HCT116 (cell line): ENCODE results near the gene MGAM2. TPM values are rescaled to one million over a fixed set of nuclear protein-coding genes. Genes with fewer than 3 reads are reported as not detected.

Experiments used
- ATAC-seq: fragments of 200-7000 bp; cut with Tn5 transposase; 2 replicates; pipeline ENCODE4 v1.9.1; 2020; ENCODE audit warnings: mild to moderate bottlenecking, moderate library complexity
- BruUV-seq: library from RNA; stranded (reverse); fragments of 400-500 nt; replicated peaks from 2 replicates; lab custom pipeline; 2021; lab: Mats Ljungman, UMichigan
- CTCF ChIA-PET: fragments of 300-600 bp; sonication (Branson Sonifier 250); formaldehyde crosslinking; loops from one replicate; lab custom pipeline; 2021; ENCODE audit warnings: antibody characterized with exemption; lab: Charles Lee
- POLR2A ChIA-PET: fragments of 300-600, 350-600 bp; sonication (Branson Sonifier 250); formaldehyde crosslinking; loops from one replicate; lab custom pipeline; 2021; ENCODE audit warnings: antibody characterized with exemption; lab: Charles Lee
- RAD21 ChIA-PET, 2 experiments: fragments of 300-600 bp; sonication (Branson Sonifier 250); formaldehyde crosslinking; loops; one replicate each; lab custom pipeline; 2023; ENCODE audit warnings: low total read pairs in 2 of 2; ENCODE audit not compliant: uncharacterized antibody in 2 of 2, unreplicated experiment in 2 of 2, low non-redundant PET in 1 of 2; lab: Charles Lee
- DNase-seq: peaks from one replicate; pipeline ENCODE4 v3.0.0-alpha.2; 2010; ENCODE audit warnings: low read depth, low spot score
- H2AFZ ChIP-seq: fragments of 200-600 bp; shearing (Covaris generic), sonication (generic); 2 replicates; pipeline ENCODE4 v1.6.1; 2017; ENCODE audit warnings: low read depth, mixed run types, mixed read lengths, antibody characterized with exemption, low read length; ENCODE audit not compliant: poor library complexity, severe bottlenecking
- H3K27ac ChIP-seq: 2 replicates; pipeline ENCODE4 v1.5.1; 2012; ENCODE audit warnings: low read depth, low read length
- H3K27me3 ChIP-seq: fragments of 200-600 bp; sonication (generic); 2 replicates; pipeline ENCODE4 v1.6.1; 2016; ENCODE audit warnings: mixed run types, low read length, mixed read lengths; ENCODE audit not compliant: insufficient read depth
- H3K36me3 ChIP-seq, 2 experiments: fragments of 200-500 bp in 1 of 2; fragments of 200-600 bp in 1 of 2; sonication (Bioruptor generic) in 1 of 2; sonication (generic) in 1 of 2; 2 replicates each; pipeline versions ENCODE4 v1.5.1 to v1.6.1; 2014 to 2016; ENCODE audit warnings: low read length in 2 of 2, inconsistent platforms in 1 of 2, mixed read lengths in 1 of 2, mixed run types in 1 of 2; ENCODE audit not compliant: insufficient read depth in 2 of 2, control insufficient read depth in 1 of 2
- H3K4me1 ChIP-seq, 2 experiments: fragments of 200-600 bp in 1 of 2; sonication (generic) in 1 of 2; 2 replicates each; pipeline versions ENCODE4 v1.5.1 to v1.6.1; 2012 to 2017; ENCODE audit warnings: low read length in 2 of 2, inconsistent platforms in 1 of 2, mild to moderate bottlenecking in 1 of 2, mixed read lengths in 1 of 2, mixed run types in 1 of 2, moderate library complexity in 1 of 2; ENCODE audit not compliant: insufficient read depth in 2 of 2, control insufficient read depth in 1 of 2
- H3K4me2 ChIP-seq: fragments of 200-600 bp; sonication (generic); 2 replicates; pipeline ENCODE4 v1.6.1; 2017; ENCODE audit warnings: mixed run types, low read length, mixed read lengths
- H3K4me3 ChIP-seq, 2 experiments: fragments of 200-600 bp in 1 of 2; sonication (generic) in 1 of 2; replicated peaks in 1 of 2; 2 replicates each; pipeline ENCODE4 v1.5.1; 2011 to 2016; ENCODE audit warnings: low read length in 2 of 2, control low read depth in 1 of 2, low read depth in 1 of 2, mild to moderate bottlenecking in 1 of 2, mixed read lengths in 1 of 2, mixed run types in 1 of 2
- H3K79me2 ChIP-seq: fragments of 200-600 bp; sonication (generic); 2 replicates; pipeline ENCODE4 v1.6.1; 2017; ENCODE audit warnings: mild to moderate bottlenecking, mixed run types, low read length, moderate library complexity, mixed read lengths; ENCODE audit not compliant: insufficient read depth
- H3K9ac ChIP-seq: fragments of 200-600 bp; sonication (generic); 2 replicates; pipeline ENCODE4 v1.6.1; 2016; ENCODE audit warnings: low read length, mixed read lengths
- H3K9me2 ChIP-seq: fragments of 200-600 bp; sonication (generic), shearing (Covaris generic); 2 replicates; pipeline ENCODE4 v1.6.1; 2017; ENCODE audit warnings: mixed run types, mild to moderate bottlenecking, moderate library complexity; ENCODE audit not compliant: insufficient read depth
- H3K9me3 ChIP-seq, 2 experiments: fragments of 200-500 bp in 1 of 2; fragments of 200-600 bp in 1 of 2; sonication (Bioruptor generic) in 1 of 2; sonication (generic) in 1 of 2; 2 replicates each; pipeline ENCODE4 v1.6.1; 2014 to 2017; ENCODE audit warnings: low read length in 2 of 2, mixed read lengths in 2 of 2, inconsistent platforms in 1 of 2, low read depth in 1 of 2, mild to moderate bottlenecking in 1 of 2, mixed run types in 1 of 2, moderate library complexity in 1 of 2; ENCODE audit not compliant: control insufficient read depth in 1 of 2, insufficient read depth in 1 of 2
- H4K20me1 ChIP-seq: fragments of 200-600 bp; sonication (generic), shearing (Covaris generic); 2 replicates; pipeline ENCODE4 v1.6.1; 2017; ENCODE audit warnings: mixed run types, mild to moderate bottlenecking, moderate library complexity; ENCODE audit not compliant: insufficient read depth
- CEBPB ChIP-seq: IDR thresholded peaks from 2 replicates; pipeline ENCODE4 v1.6.1; 2012; ENCODE audit warnings: low read depth
- EGR1 ChIP-seq: IDR thresholded peaks from 2 replicates; pipeline ENCODE4 v1.6.1; 2012; ENCODE audit warnings: low read depth
- ELF1 ChIP-seq: IDR thresholded peaks from 2 replicates; pipeline ENCODE4 v1.6.1; 2012; ENCODE audit warnings: low read depth, borderline replicate concordance
- EZH2 ChIP-seq: fragments of 200-600 bp; sonication (generic); IDR thresholded peaks from 2 replicates; pipeline ENCODE4 v1.6.1; 2017; ENCODE audit warnings: antibody characterized with exemption, mixed run types
- EZH2phosphoT487 ChIP-seq: fragments of 200-600 bp; IDR thresholded peaks from 2 replicates; pipeline ENCODE4 v1.6.1; 2018; ENCODE audit warnings: antibody characterized with exemption, borderline replicate concordance
- FOSL1 ChIP-seq: IDR thresholded peaks from 2 replicates; pipeline ENCODE4 v1.6.1; 2012; ENCODE audit warnings: low read depth
- JUND ChIP-seq: IDR thresholded peaks from 2 replicates; pipeline ENCODE4 v1.6.1; 2012
- POLR2A ChIP-seq: IDR thresholded peaks from 2 replicates; pipeline ENCODE4 v1.7.0; 2011; ENCODE audit warnings: borderline replicate concordance; ENCODE audit not compliant: insufficient read depth, insufficient read length; ENCODE audit errors: extremely low read depth
- POLR2AphosphoS5 ChIP-seq: IDR thresholded peaks from 2 replicates; pipeline ENCODE4 v1.6.1; 2011; ENCODE audit warnings: mild to moderate bottlenecking, low read depth, low read length, moderate library complexity
- RAD21 ChIP-seq: IDR thresholded peaks from 2 replicates; pipeline ENCODE4 v1.6.1; 2012; ENCODE audit warnings: low read depth, mild to moderate bottlenecking
- SIN3A ChIP-seq: IDR thresholded peaks from 2 replicates; pipeline ENCODE4 v1.6.1; 2012; ENCODE audit warnings: low read depth
- SP1 ChIP-seq: IDR thresholded peaks from 2 replicates; pipeline ENCODE4 v1.6.1; 2012; ENCODE audit warnings: low read depth
- SRF ChIP-seq: IDR thresholded peaks from 2 replicates; pipeline ENCODE4 v1.6.1; 2012; ENCODE audit warnings: low read depth
- TCF7L2 ChIP-seq: IDR thresholded peaks from 2 replicates; pipeline ENCODE4 v1.7.0; 2011; ENCODE audit warnings: borderline replicate concordance, inconsistent platforms; ENCODE audit not compliant: insufficient read depth, insufficient read length; ENCODE audit errors: extremely low read depth
- YY1 ChIP-seq: IDR thresholded peaks from 2 replicates; pipeline ENCODE4 v1.6.1; 2011; ENCODE audit warnings: low read length, low read depth, moderate library complexity, mild to moderate bottlenecking; ENCODE audit not compliant: insufficient replicate concordance; ENCODE audit errors: extremely low read depth
- ZBTB33 ChIP-seq: IDR thresholded peaks from 2 replicates; pipeline ENCODE4 v1.6.1; 2011; ENCODE audit warnings: mild to moderate bottlenecking, low read length, moderate library complexity; ENCODE audit not compliant: insufficient replicate concordance; ENCODE audit errors: extremely low read depth
- ZFX ChIP-seq: fragments of 450-650 bp; IDR thresholded peaks from 2 replicates; pipeline ENCODE4 v1.6.1; 2017
- ZNF274 ChIP-seq: fragments of 200-500 bp; sonication (Bioruptor generic); IDR thresholded peaks from 2 replicates; pipeline ENCODE4 v1.6.1; 2014; ENCODE audit warnings: mild to moderate bottlenecking, low read depth, low read length, inconsistent platforms
- intact Hi-C: fragments of 100-400 bp; cut with micrococcal nuclease; formaldehyde crosslinking; loops from 2 replicates; pipeline ENCODE4 v1.10.0; 2022
- total RNA-seq: library from RNA; stranded (reverse); gene quantifications from one replicate; pipeline ENCODE4 v1.2.1, GENCODE V29; 2021; ENCODE audit not compliant: unreplicated experiment
- TF ChIP-seq, protein P1 (sequence below), 3 experiments: fragments of 200-600 bp in 1 of 3; sonication (generic) in 1 of 3; IDR thresholded peaks in 2 of 3; conservative IDR thresholded peaks in 1 of 3; 2 replicates each; pipeline ENCODE4 v1.5.1; 2012 to 2017; ENCODE audit warnings: low read depth in 2 of 3, low read length in 2 of 3, antibody characterized with exemption in 1 of 3, borderline replicate concordance in 1 of 3, control low read depth in 1 of 3, mild to moderate bottlenecking in 1 of 3, mixed read lengths in 1 of 3, mixed run types in 1 of 3, moderate library complexity in 1 of 3; ENCODE audit not compliant: insufficient read depth in 1 of 3
- TF ChIP-seq, protein P2 (sequence below): IDR thresholded peaks from 2 replicates; pipeline ENCODE4 v1.6.1; 2012

MGAM2 gene
- total RNA-seq, 1 experiment from 2014 or later, result 0.05 TPM

GRCh38 chr7:142083605-142084004 is 27.9 kb upstream of the MGAM2 start (continued):
- TF ChIP-seq YY1, result no peak
- TF ChIP-seq CEBPB, result no peak
- no peak for TF ChIP-seq SRF
- no peak for TF ChIP-seq ZNF274
- no peak for TF ChIP-seq EGR1
- TF ChIP-seq ELF1, result no peak
- no peak for TF ChIP-seq ZFX
- TF ChIP-seq SIN3A, result no peak
- no peak for TF ChIP-seq FOSL1
- TF ChIP-seq POLR2A, result no peak
- no peak for TF ChIP-seq EZH2phosphoT487
- TF ChIP-seq ZBTB33, result no peak
- TF ChIP-seq EZH2, result no peak

GRCh38 chr7:142085428-142085827 is 26.1 kb upstream of the MGAM2 start:
- no peaks in the 10 kb centered on the region for H3K27me3 ChIP-seq
- intact Hi-C loops, result no loop called here
- no peak for ATAC-seq
- no peak for TF ChIP-seq ELF1
- TF ChIP-seq RAD21, result no peak
- TF ChIP-seq TCF7L2, result no peak
- no peak for TF ChIP-seq ZFX
- TF ChIP-seq EZH2, result no peak
- TF ChIP-seq FOSL1, result no peak
- TF ChIP-seq CEBPB, result no peak
- TF ChIP-seq POLR2A, result no peak
- no peak for TF ChIP-seq ZBTB33
- no peak for TF ChIP-seq JUND
- TF ChIP-seq, protein P1, sequence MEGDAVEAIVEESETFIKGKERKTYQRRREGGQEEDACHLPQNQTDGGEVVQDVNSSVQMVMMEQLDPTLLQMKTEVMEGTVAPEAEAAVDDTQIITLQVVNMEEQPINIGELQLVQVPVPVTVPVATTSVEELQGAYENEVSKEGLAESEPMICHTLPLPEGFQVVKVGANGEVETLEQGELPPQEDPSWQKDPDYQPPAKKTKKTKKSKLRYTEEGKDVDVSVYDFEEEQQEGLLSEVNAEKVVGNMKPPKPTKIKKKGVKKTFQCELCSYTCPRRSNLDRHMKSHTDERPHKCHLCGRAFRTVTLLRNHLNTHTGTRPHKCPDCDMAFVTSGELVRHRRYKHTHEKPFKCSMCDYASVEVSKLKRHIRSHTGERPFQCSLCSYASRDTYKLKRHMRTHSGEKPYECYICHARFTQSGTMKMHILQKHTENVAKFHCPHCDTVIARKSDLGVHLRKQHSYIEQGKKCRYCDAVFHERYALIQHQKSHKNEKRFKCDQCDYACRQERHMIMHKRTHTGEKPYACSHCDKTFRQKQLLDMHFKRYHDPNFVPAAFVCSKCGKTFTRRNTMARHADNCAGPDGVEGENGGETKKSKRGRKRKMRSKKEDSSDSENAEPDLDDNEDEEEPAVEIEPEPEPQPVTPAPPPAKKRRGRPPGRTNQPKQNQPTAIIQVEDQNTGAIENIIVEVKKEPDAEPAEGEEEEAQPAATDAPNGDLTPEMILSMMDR (IDR thresholded peaks at IDR 0.05 in 2 of 3, conservative IDR thresholded peaks at IDR 0.05 in 1 of 3; ENCODE audit: borderline replicate concordance in 1 of 3, insufficient read depth in 1 of 3, low read depth in 2 of 3, low read length in 2 of 3), result no peak
- no peak for TF ChIP-seq ZNF274
- TF ChIP-seq EZH2phosphoT487, result no peak
- no peak for TF ChIP-seq YY1
- no peak for TF ChIP-seq POLR2AphosphoS5
- TF ChIP-seq SP1, result no peak
- no peak for TF ChIP-seq SRF
- TF ChIP-seq, protein P2, sequence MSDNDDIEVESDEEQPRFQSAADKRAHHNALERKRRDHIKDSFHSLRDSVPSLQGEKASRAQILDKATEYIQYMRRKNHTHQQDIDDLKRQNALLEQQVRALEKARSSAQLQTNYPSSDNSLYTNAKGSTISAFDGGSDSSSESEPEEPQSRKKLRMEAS, result no peak

More at GRCh38 chr7:142085428-142085827, 26.1 kb upstream of the MGAM2 start:
- Histone ChIP-seq H3K79me2 (no peaks in the 10 kb centered on the region), H3K27ac (no peak overlapping the region), H3K9me2 (no peaks in the 10 kb centered on the region), H3K4me2 (no peak overlapping the region), H3K9ac (no peak overlapping the region), H3K36me3 (no peaks in the 10 kb centered on the region), H2AFZ (no peak overlapping the region), H3K9me3 (no peaks in the 10 kb centered on the region), H4K20me1 (no peaks in the 10 kb centered on the region), H3K4me3 (no peak overlapping the region), H3K4me1 (no peaks in the 10 kb centered on the region)
- POLR2A ChIA-PET, result no interaction called here
- no TSS peak for BruUV-seq
- CTCF ChIA-PET, result no interaction called here
- RAD21 ChIA-PET, result no interaction called here
- no peak for DNase-seq
